HCT116 (cell line): ENCODE measurements around the gene OR56B1.
"Not testable (repeated sequence)": the region's sequence is repeated elsewhere in the genome, so short reads cannot be mapped to it uniquely, and the experiment has no call there.

ENCODE experiments used
- EGR1 ChIP-seq: IDR thresholded peaks from 2 replicates; pipeline ENCODE4 v1.6.1; 2012; ENCODE audit warnings: low read depth
- ELF1 ChIP-seq: IDR thresholded peaks from 2 replicates; pipeline ENCODE4 v1.6.1; 2012; ENCODE audit warnings: low read depth, borderline replicate concordance
- EZH2 ChIP-seq: fragments of 200-600 bp; sonication (generic); IDR thresholded peaks from 2 replicates; pipeline ENCODE4 v1.6.1; 2017; ENCODE audit warnings: antibody characterized with exemption, mixed run types
- EZH2phosphoT487 ChIP-seq: fragments of 200-600 bp; IDR thresholded peaks from 2 replicates; pipeline ENCODE4 v1.6.1; 2018; ENCODE audit warnings: antibody characterized with exemption, borderline replicate concordance
- POLR2A ChIP-seq: IDR thresholded peaks from 2 replicates; pipeline ENCODE4 v1.7.0; 2011; ENCODE audit warnings: borderline replicate concordance; ENCODE audit not compliant: insufficient read depth, insufficient read length; ENCODE audit errors: extremely low read depth
- POLR2AphosphoS5 ChIP-seq: IDR thresholded peaks from 2 replicates; pipeline ENCODE4 v1.6.1; 2011; ENCODE audit warnings: mild to moderate bottlenecking, low read depth, low read length, moderate library complexity
- RAD21 ChIP-seq: IDR thresholded peaks from 2 replicates; pipeline ENCODE4 v1.6.1; 2012; ENCODE audit warnings: low read depth, mild to moderate bottlenecking
- SIN3A ChIP-seq: IDR thresholded peaks from 2 replicates; pipeline ENCODE4 v1.6.1; 2012; ENCODE audit warnings: low read depth
- SP1 ChIP-seq: IDR thresholded peaks from 2 replicates; pipeline ENCODE4 v1.6.1; 2012; ENCODE audit warnings: low read depth
- ZNF274 ChIP-seq: fragments of 200-500 bp; sonication (Bioruptor generic); IDR thresholded peaks from 2 replicates; pipeline ENCODE4 v1.6.1; 2014; ENCODE audit warnings: mild to moderate bottlenecking, low read depth, low read length, inconsistent platforms
- TF ChIP-seq, protein P1 (sequence below), 3 experiments: fragments of 200-600 bp in 1 of 3; sonication (generic) in 1 of 3; IDR thresholded peaks in 2 of 3; conservative IDR thresholded peaks in 1 of 3; 2 replicates each; pipeline ENCODE4 v1.5.1; 2012 to 2017; ENCODE audit warnings: low read depth in 2 of 3, low read length in 2 of 3, antibody characterized with exemption in 1 of 3, borderline replicate concordance in 1 of 3, control low read depth in 1 of 3, mild to moderate bottlenecking in 1 of 3, mixed read lengths in 1 of 3, mixed run types in 1 of 3, moderate library complexity in 1 of 3; ENCODE audit not compliant: insufficient read depth in 1 of 3
- TF ChIP-seq, protein P2 (sequence below): IDR thresholded peaks from 2 replicates; pipeline ENCODE4 v1.6.1; 2011; ENCODE audit warnings: mild to moderate bottlenecking, low read length, moderate library complexity; ENCODE audit not compliant: insufficient replicate concordance; ENCODE audit errors: extremely low read depth
- TF ChIP-seq, protein P3 (sequence below): IDR thresholded peaks from 2 replicates; pipeline ENCODE4 v1.6.1; 2012

DNA sequence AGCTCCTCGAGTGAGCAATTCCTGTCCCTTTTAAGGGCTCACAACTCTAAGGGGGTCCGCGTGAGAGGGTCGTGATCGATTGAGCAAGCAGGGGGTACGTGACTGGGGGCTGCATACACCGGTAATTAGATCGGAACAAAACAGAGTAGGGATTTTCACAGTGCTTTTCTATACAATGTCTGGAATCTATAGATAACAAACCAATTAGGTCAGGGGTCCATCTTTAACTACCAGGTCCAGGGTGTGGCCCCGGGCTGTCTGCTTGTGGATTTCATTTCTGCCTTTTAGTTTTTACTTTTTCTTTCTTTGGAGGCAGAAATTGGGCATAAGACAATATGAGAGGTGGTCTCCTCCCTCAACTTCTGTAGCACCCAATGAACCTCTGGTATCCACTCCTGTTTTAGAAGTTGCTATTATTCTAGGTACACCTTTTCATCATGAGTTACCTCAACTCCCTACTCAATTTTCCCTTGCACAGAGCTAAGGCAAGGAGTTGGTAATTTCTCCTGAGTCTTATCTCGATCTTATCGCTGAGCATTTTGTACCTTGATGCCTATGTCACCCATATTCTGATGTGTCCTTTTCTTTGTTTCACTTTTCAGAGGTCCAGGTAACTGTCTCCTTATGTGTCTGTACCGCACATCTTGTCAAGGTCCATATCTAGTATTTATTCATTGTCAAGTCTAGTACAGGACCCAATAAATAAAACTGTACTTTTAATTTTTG, 44.8 kb upstream of the OR56B1 start:
- TF ChIP-seq, protein P1, sequence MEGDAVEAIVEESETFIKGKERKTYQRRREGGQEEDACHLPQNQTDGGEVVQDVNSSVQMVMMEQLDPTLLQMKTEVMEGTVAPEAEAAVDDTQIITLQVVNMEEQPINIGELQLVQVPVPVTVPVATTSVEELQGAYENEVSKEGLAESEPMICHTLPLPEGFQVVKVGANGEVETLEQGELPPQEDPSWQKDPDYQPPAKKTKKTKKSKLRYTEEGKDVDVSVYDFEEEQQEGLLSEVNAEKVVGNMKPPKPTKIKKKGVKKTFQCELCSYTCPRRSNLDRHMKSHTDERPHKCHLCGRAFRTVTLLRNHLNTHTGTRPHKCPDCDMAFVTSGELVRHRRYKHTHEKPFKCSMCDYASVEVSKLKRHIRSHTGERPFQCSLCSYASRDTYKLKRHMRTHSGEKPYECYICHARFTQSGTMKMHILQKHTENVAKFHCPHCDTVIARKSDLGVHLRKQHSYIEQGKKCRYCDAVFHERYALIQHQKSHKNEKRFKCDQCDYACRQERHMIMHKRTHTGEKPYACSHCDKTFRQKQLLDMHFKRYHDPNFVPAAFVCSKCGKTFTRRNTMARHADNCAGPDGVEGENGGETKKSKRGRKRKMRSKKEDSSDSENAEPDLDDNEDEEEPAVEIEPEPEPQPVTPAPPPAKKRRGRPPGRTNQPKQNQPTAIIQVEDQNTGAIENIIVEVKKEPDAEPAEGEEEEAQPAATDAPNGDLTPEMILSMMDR (IDR thresholded peaks at IDR 0.05 in 2 of 3, conservative IDR thresholded peaks at IDR 0.05 in 1 of 3; ENCODE audit: borderline replicate concordance in 1 of 3, insufficient read depth in 1 of 3, low read depth in 2 of 3, low read length in 2 of 3) = not testable (repeated sequence)
- TF ChIP-seq SP1, POLR2A, ELF1, EGR1, RAD21, ZNF274, EZH2, EZH2phosphoT487, POLR2AphosphoS5, SIN3A: not testable (repeated sequence)
- TF ChIP-seq, protein P2, sequence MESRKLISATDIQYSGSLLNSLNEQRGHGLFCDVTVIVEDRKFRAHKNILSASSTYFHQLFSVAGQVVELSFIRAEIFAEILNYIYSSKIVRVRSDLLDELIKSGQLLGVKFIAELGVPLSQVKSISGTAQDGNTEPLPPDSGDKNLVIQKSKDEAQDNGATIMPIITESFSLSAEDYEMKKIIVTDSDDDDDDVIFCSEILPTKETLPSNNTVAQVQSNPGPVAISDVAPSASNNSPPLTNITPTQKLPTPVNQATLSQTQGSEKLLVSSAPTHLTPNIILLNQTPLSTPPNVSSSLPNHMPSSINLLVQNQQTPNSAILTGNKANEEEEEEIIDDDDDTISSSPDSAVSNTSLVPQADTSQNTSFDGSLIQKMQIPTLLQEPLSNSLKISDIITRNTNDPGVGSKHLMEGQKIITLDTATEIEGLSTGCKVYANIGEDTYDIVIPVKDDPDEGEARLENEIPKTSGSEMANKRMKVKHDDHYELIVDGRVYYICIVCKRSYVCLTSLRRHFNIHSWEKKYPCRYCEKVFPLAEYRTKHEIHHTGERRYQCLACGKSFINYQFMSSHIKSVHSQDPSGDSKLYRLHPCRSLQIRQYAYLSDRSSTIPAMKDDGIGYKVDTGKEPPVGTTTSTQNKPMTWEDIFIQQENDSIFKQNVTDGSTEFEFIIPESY = not testable (repeated sequence)
- TF ChIP-seq, protein P3, sequence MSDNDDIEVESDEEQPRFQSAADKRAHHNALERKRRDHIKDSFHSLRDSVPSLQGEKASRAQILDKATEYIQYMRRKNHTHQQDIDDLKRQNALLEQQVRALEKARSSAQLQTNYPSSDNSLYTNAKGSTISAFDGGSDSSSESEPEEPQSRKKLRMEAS = not testable (repeated sequence)
